Liver (tissue), 9 donors: ENCODE data around the gene APP. TPM values are rescaled to one million over a fixed set of nuclear protein-coding genes. Genes with fewer than 3 reads are reported as not detected.

Experiments
- DNase-seq: peaks from one replicate; pipeline ENCODE4 v3.0.0-alpha.2; 2017; ENCODE audit warnings: low spot score
- H3K27ac ChIP-seq, 2 donors: one replicate each; pipeline ENCODE4 v1.7.0; 2013; ENCODE audit warnings: inconsistent platforms in 2 of 2, low read length in 2 of 2, control low read depth in 1 of 2, low read depth in 1 of 2, mild to moderate bottlenecking in 1 of 2
- H3K27me3 ChIP-seq, 4 donors: one replicate each; pipeline versions ENCODE4 v1.6.1 to v1.7.0; 2013; ENCODE audit warnings: low read length in 3 of 4, inconsistent platforms in 1 of 4, mild to moderate bottlenecking in 1 of 4, moderate library complexity in 1 of 4; ENCODE audit not compliant: control insufficient read depth in 4 of 4, insufficient read depth in 4 of 4
- H3K36me3 ChIP-seq, 4 donors: one replicate each; pipeline versions ENCODE4 v1.6.1 to v1.7.0; 2013; ENCODE audit warnings: low read length in 3 of 4, mild to moderate bottlenecking in 3 of 4, low read depth in 1 of 4, moderate library complexity in 1 of 4; ENCODE audit not compliant: control insufficient read depth in 4 of 4, insufficient read depth in 3 of 4
- H3K4me1 ChIP-seq, 4 donors: one replicate each; pipeline versions ENCODE4 v1.6.1 to v1.7.0; 2013; ENCODE audit warnings: low read length in 3 of 4, mild to moderate bottlenecking in 3 of 4, moderate library complexity in 1 of 4; ENCODE audit not compliant: control insufficient read depth in 4 of 4, insufficient read depth in 4 of 4
- H3K4me3 ChIP-seq, 3 donors: one replicate each; pipeline versions ENCODE4 v1.6.1 to v1.7.0; 2013; ENCODE audit warnings: low read length in 3 of 3, control low read depth in 1 of 3, low read depth in 1 of 3, mild to moderate bottlenecking in 1 of 3
- H3K9ac ChIP-seq, 2 donors: one replicate each; pipeline ENCODE4 v1.7.0; 2013; ENCODE audit warnings: low read length in 2 of 2, mild to moderate bottlenecking in 2 of 2, moderate library complexity in 2 of 2, control low read depth in 1 of 2, low read depth in 1 of 2
- H3K9me3 ChIP-seq, 4 donors: one replicate each; pipeline versions ENCODE4 v1.6.1 to v1.7.0; 2013; ENCODE audit warnings: low read length in 3 of 4; ENCODE audit not compliant: control insufficient read depth in 4 of 4
- CTCF ChIP-seq: fragments of 150-350 bp; IDR thresholded peaks from 2 replicates; pipeline ENCODE4 v1.5.1; 2017; ENCODE audit warnings: improper control_type of control experiment, low read depth, low read length; ENCODE audit not compliant: missing input control
- EGR1 ChIP-seq, 2 donors: IDR thresholded peaks; 2 replicates each; pipeline ENCODE4 v1.6.1; 2016 to 2018; ENCODE audit warnings: antibody characterized with exemption in 2 of 2, low read depth in 2 of 2
- FOXA1 ChIP-seq: IDR thresholded peaks from 2 replicates; pipeline ENCODE4 v1.6.1; 2016; ENCODE audit warnings: antibody characterized with exemption
- FOXA2 ChIP-seq: IDR thresholded peaks from 2 replicates; pipeline ENCODE4 v1.6.1; 2016; ENCODE audit warnings: antibody characterized with exemption
- GABPA ChIP-seq, 2 donors: IDR thresholded peaks in 1 of 2; conservative IDR thresholded peaks in 1 of 2; 2 replicates each; pipeline ENCODE4 v1.6.1; 2016; ENCODE audit warnings: antibody characterized with exemption in 2 of 2, mild to moderate bottlenecking in 1 of 2, moderate library complexity in 1 of 2
- HNF4G ChIP-seq: IDR thresholded peaks from 2 replicates; pipeline ENCODE4 v1.6.1; 2016; ENCODE audit warnings: antibody characterized with exemption
- JUND ChIP-seq, 2 donors: IDR thresholded peaks; 2 replicates each; pipeline ENCODE4 v1.6.1; 2016; ENCODE audit warnings: antibody characterized with exemption in 2 of 2
- MAX ChIP-seq: IDR thresholded peaks from 2 replicates; pipeline ENCODE4 v1.6.1; 2016; ENCODE audit warnings: antibody characterized with exemption
- NR2F2 ChIP-seq: IDR thresholded peaks from 2 replicates; pipeline ENCODE4 v1.6.1; 2016; ENCODE audit warnings: antibody characterized with exemption
- RAD21 ChIP-seq, 2 donors: IDR thresholded peaks; 2 replicates each; pipeline ENCODE4 v1.6.1; 2016; ENCODE audit warnings: antibody characterized with exemption in 2 of 2, mild to moderate bottlenecking in 2 of 2
- RXRA ChIP-seq, 2 donors: IDR thresholded peaks; 2 replicates each; pipeline ENCODE4 v1.6.1; 2017 to 2018; ENCODE audit warnings: antibody characterized with exemption in 2 of 2, mild to moderate bottlenecking in 1 of 2
- SP1 ChIP-seq: IDR thresholded peaks from 2 replicates; pipeline ENCODE4 v1.6.1; 2018; ENCODE audit warnings: antibody characterized with exemption, mild to moderate bottlenecking
- TAF1 ChIP-seq: conservative IDR thresholded peaks from 2 replicates; pipeline ENCODE4 v1.6.1; 2016; ENCODE audit warnings: antibody characterized with exemption, mild to moderate bottlenecking
- YY1 ChIP-seq: IDR thresholded peaks from 2 replicates; pipeline ENCODE4 v1.6.1; 2016; ENCODE audit warnings: antibody characterized with exemption, mild to moderate bottlenecking
- ZBTB33 ChIP-seq: IDR thresholded peaks from 2 replicates; pipeline ENCODE4 v1.6.1; 2016; ENCODE audit warnings: antibody characterized with exemption
- whole genome bisulfite sequencing: extraction: QIAGEN DNeasy Blood & Tissue Kit; methylation state at CpG from one replicate; pipeline ENCODE4 v1.1.7; 2013; 5-methylcytosine and 5-hydroxymethylcytosine counted together
- polyA plus RNA-seq, 2 donors: library from polyadenylated mRNA; stranded (reverse) in 1 of 2; unstranded in 1 of 2; fragments of 200-250 nt in 1 of 2; fragments of >200 nt in 1 of 2; fragmentation: Nextera tagmentation in 1 of 2; extraction: Ambion mirVana in 1 of 2; gene quantifications; one replicate each; pipeline versions ENCODE4 v1.2.1 to v1.2.3, GENCODE V29; 2013 to 2015
- total RNA-seq, 2 donors: library from RNA; depleted of rRNA; stranded (reverse); fragments of >200 nt; gene quantifications; one replicate each; pipeline ENCODE4 v1.2.3, GENCODE V29; 2014
- TF ChIP-seq, protein P1 (sequence below): IDR thresholded peaks from 2 replicates; pipeline ENCODE4 v1.6.1; 2016; ENCODE audit warnings: antibody characterized with exemption
- TF ChIP-seq, protein P2 (sequence below): IDR thresholded peaks from 2 replicates; pipeline ENCODE4 v1.6.1; 2016; ENCODE audit warnings: antibody characterized with exemption, mild to moderate bottlenecking
- donor health status: healthy.
- donor health status: healthy.
- donor health status: healthy.
- donor health status: healthy.
- donor health status: healthy.

The APP gene
- total and polyA plus RNA-seq, 4 donors: 24.9 to 201 (median 111) TPM

- TF ChIP-seq MAX: no peak
- H3K27me3 ChIP-seq: no peaks in the 10 kb centered on the region
- no peak overlapping the region for H3K27ac ChIP-seq
- H3K36me3 ChIP-seq: peaks cover 0 to 5% (median 3%) of the 10 kb centered on the region in 4 donors
- H3K9ac ChIP-seq: no peak overlapping the region
- no peak overlapping the region for H3K4me3 ChIP-seq
- H3K4me1 ChIP-seq: no peaks in the 10 kb centered on the region
- no peaks in the 10 kb centered on the region for H3K9me3 ChIP-seq
- WGBS: 89% methylated on average over 3 of the region's 3 CpGs
- no peak for DNase-seq
Measured at GRCh38 chr21:25898671-25899070, 271.9 kb downstream of the APP start.

DNA sequence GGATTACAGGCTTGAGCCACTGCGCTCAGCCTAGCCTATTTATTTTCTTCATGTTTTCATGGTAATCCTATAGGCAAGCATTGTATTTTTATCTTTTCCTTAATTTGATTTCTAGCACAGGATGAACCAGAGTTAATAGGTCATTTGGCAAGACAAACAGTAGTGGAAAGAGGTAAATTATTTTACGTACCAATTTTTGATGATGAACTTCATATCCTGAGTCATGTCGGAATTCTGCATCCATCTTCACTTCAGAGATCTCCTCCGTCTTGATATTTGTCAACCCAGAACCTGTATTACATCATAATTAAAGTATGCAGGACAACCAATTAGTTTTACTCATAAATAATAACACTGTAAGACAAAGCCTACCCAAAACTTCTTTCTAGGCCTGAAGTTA, 273.2 kb downstream of the APP start:
- TF ChIP-seq TAF1 (no peak), JUND (IDR thresholded peaks at IDR 0.05) (no peak), EGR1 (IDR thresholded peaks at IDR 0.05; ENCODE audit: low read depth in 2 of 2) (no peak), FOXA1 (no peak), SP1 (no peak), RXRA (IDR thresholded peaks at IDR 0.05) (no peak), YY1 (no peak), MAX (no peak), HNF4G (no peak), NR2F2 (no peak), ZBTB33 (no peak), CTCF (no peak), RAD21 (IDR thresholded peaks at IDR 0.05) (no peak), GABPA (IDR thresholded peaks at IDR 0.05 in 1 of 2, conservative IDR thresholded peaks at IDR 0.05 in 1 of 2) (no peak), FOXA2 (no peak)
- TF ChIP-seq, protein P1, sequence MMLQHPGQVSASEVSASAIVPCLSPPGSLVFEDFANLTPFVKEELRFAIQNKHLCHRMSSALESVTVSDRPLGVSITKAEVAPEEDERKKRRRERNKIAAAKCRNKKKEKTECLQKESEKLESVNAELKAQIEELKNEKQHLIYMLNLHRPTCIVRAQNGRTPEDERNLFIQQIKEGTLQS: no peak
- TF ChIP-seq, protein P2, sequence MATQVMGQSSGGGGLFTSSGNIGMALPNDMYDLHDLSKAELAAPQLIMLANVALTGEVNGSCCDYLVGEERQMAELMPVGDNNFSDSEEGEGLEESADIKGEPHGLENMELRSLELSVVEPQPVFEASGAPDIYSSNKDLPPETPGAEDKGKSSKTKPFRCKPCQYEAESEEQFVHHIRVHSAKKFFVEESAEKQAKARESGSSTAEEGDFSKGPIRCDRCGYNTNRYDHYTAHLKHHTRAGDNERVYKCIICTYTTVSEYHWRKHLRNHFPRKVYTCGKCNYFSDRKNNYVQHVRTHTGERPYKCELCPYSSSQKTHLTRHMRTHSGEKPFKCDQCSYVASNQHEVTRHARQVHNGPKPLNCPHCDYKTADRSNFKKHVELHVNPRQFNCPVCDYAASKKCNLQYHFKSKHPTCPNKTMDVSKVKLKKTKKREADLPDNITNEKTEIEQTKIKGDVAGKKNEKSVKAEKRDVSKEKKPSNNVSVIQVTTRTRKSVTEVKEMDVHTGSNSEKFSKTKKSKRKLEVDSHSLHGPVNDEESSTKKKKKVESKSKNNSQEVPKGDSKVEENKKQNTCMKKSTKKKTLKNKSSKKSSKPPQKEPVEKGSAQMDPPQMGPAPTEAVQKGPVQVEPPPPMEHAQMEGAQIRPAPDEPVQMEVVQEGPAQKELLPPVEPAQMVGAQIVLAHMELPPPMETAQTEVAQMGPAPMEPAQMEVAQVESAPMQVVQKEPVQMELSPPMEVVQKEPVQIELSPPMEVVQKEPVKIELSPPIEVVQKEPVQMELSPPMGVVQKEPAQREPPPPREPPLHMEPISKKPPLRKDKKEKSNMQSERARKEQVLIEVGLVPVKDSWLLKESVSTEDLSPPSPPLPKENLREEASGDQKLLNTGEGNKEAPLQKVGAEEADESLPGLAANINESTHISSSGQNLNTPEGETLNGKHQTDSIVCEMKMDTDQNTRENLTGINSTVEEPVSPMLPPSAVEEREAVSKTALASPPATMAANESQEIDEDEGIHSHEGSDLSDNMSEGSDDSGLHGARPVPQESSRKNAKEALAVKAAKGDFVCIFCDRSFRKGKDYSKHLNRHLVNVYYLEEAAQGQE: no peak
- 88% methylated on average over 4 of the region's 4 CpGs for WGBS
- H3K4me3 ChIP-seq: no peak overlapping the region
- no peak overlapping the region for H3K27ac ChIP-seq
- no peaks in the 10 kb centered on the region for H3K9me3 ChIP-seq
- peaks cover 0 to 5% (median 3%) of the 10 kb centered on the region in 4 donors for H3K36me3 ChIP-seq
- H3K27me3 ChIP-seq: no peaks in the 10 kb centered on the region
- H3K4me1 ChIP-seq: no peaks in the 10 kb centered on the region
- no peak overlapping the region for H3K9ac ChIP-seq
- DNase-seq: no peak
